ENCODE measurements around the gene SKAP2.

The SKAP2 gene

DNA sequence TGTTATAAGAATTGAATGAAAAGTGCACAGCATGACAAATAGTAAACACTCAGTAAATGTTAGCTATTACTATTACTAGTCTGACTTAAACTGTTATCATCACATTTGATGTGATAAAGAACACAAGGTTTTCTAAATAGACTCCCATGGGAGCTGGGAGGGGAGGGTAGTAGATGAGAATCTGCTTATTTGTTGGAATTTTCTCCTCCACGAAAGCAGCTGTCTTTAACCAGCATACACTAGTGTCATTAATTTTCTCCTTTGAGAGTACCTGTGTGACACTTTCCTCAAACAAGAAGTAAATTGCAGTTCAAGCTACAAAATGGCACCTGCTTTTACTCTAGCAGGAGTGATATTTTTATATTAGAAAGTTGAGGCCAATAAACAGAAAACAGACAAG, 200.1 kb downstream of the SKAP2 start:
- DNase-seq (ENCODE audit: low read depth) = no peak

DNA sequence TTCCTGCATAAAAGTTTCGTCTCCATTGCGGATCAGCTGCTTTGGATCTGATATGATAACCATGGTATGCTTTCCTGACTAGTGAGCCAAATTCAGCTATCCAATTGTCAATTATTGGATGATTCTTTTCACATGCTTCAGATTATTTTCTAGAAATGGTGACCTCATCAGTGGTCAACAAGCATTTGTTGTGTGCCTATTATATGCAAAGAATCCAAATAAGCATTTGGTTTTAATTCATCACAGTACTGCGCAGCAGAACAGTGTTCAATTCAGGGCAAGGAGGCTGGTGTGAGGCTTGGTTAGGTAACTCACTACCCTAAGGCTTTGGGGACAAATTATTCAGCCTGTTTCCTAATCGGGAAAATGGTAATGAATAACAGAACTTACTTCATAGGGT, 200.5 kb downstream of the SKAP2 start:
- DNase-seq (ENCODE audit: low read depth) = no peak

GRCh38 chr7:26662646-26663045, 201.7 kb downstream of the SKAP2 start:
- DNase-seq (ENCODE audit: low read depth) = no peak

GRCh38 chr7:26659121-26659520, 205.3 kb downstream of the SKAP2 start:
- DNase-seq (ENCODE audit: low read depth) = no peak

- no peak for DNase-seq (ENCODE audit: low read depth)
Observed at GRCh38 chr7:26658389-26659084, 205.9 kb downstream of the SKAP2 start.

DNA sequence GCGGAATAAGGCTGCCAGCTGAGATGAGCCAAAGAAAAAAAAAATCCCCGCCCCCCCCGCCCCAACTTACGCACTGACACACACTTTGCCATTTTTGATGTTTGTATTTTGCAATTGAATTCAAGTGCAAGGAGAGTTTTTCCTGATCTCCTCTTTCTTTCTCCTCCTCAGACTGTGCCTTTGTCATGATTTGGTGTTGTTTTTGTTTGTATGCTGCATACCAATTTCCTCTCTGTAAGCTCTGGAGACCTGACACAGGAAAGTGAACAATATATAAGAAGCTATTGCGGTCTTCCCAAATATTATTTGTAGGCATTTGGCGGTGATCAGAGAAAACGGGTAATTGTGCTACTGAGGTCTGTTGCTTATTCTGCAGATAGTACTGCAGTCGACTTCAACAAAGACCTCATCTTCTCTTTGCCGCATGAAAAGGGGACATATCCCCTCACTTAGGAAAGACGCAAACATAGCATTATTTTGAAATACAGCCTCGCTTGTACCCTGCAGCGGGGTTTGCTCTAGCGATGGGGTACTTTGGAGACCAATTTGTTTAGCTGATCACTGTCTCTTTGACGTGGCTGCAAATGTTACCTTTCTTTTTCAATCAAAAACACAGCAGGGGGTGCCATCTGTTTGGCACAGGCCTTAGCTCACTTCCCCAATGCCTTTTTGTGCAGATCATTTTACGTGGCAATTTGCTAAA, 206.6 kb downstream of the SKAP2 start:
- no peak for DNase-seq (ENCODE audit: low read depth)

GRCh38 chr7:26657206-26657641, 207.2 kb downstream of the SKAP2 start:
- no peak for DNase-seq (ENCODE audit: low read depth)

GRCh38 chr7:26656735-26657134, 207.7 kb downstream of the SKAP2 start:
- no peak for DNase-seq (ENCODE audit: low read depth)

DNA sequence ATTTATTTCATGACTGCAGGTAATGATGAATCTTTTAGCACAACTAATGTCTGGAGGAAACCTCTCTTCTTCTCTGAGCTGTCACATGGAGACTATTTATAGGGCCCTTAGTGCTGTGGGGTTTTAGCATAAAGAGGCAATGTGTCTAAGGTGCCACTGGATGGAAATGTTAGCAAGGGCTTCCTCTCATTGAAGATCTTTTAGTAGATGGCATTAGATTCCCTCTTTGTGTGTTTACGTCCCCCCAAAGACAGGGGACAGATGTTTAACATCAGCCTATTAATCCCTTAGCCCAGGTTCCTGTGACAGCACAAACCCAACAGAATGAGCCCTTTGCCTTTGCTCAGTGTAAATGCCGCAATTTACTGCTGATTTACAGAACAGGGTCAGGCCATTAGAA, 208.6 kb downstream of the SKAP2 start:
- no peak for DNase-seq (ENCODE audit: low read depth)

- peak; percentile 5 for DNase-seq (ENCODE audit: low read depth)
Observed at GRCh38 chr7:26653430-26654399, 210.7 kb downstream of the SKAP2 start.

DNA sequence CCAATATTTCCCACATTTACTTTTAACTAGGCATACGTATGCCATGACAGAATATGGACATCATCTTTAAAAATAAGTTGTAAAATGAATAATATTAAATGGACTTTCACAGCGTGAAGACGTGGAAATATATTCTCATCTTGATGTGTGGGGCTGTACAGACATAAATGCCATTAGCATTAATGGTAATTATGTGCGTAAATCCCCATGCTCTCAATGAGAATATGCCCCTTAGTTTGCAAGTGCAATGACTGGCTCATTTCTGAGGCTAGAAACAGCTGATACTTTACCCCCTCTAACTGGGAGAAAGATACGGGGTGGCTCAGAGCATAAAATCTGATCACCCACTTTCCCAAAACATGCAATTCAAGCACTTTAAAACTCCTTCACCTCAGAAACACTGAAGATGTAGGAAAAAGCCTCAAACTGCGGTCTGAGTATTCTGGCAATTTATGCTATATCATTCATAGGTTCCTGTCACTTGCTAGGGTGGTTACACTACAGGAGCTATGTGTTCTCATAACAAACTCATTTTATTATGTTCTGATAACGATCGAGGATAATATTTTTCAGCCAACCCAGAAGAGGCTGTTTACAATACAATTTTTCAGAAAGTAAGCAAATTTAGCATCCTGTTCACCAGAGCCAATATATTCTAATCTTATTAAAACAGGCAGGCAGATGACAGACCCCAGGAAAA, 211.8 kb downstream of the SKAP2 start:
- no peak for DNase-seq (ENCODE audit: low read depth)

GRCh38 chr7:26650103-26650502, 214.3 kb downstream of the SKAP2 start:
- DNase-seq (ENCODE audit: low read depth) = no peak

DNA sequence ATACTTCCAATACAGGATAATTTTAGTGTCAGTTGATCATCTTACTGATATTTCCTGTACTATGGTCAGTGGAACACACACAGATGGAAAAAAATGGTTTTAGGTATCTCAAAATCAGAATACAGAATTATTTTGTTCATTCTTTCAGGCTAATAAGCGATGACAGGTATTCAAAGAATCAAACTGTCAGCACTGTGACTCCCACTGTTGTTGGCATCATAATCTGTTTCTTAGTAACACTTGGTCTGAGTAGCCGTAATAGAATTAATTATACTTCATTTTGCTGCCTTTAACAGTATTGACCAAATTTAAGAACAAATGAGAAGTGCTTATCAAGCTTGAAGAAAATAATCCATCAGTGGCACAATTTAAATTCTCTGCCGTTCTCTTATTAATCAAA, 215.0 kb downstream of the SKAP2 start:
- no peak for DNase-seq (ENCODE audit: low read depth)

DNA sequence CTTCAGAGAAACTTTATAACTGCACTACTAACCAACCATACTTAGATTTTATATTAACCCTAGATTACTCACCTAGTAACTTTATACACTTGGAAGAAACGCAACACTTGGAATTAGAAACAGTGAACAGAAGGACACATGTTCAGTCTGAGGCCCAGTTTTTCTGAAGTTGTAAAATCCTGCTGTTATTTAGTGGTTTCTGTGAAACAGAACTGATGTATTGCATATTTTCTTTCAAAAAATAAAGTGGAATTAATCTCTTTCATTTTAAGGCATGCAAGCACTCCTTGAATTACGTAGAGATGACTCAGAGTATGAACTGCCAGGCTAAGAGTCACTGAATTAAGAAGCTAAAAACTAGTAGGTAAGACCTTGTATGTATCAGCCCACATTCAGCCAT, 215.8 kb downstream of the SKAP2 start:
- peak; percentile 35 for DNase-seq (ENCODE audit: low read depth)

GRCh38 chr7:26646336-26647048, 217.9 kb downstream of the SKAP2 start:
- DNase-seq (ENCODE audit: low read depth) = peak; percentile 7

DNA sequence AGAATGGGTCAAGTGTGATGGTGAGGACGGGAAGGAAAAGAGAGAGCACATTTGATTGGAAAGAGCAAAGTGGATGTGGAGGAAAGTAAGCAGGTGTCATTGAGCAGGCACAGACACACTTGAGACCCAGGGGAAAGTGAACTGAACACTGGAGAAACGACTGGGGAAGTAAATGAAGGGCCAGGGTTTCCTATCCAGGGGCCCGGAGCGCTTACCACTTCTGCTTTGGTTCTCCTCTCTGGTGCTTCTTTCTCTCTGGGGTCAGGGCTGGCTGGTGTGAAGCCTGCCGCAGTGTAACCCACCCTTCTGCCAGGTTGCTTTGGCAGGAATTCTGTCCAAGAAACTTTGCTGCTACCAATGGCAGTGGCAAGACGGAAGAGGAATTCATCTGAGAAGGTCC, 219.3 kb downstream of the SKAP2 start:
- DNase-seq (ENCODE audit: low read depth) = no peak

GRCh38 chr7:26642416-26642815, 222.0 kb downstream of the SKAP2 start:
- no peak for DNase-seq (ENCODE audit: low read depth)

- DNase-seq (ENCODE audit: low read depth) = no peak
Observed at GRCh38 chr7:26639695-26640094, 224.7 kb downstream of the SKAP2 start.

DNA sequence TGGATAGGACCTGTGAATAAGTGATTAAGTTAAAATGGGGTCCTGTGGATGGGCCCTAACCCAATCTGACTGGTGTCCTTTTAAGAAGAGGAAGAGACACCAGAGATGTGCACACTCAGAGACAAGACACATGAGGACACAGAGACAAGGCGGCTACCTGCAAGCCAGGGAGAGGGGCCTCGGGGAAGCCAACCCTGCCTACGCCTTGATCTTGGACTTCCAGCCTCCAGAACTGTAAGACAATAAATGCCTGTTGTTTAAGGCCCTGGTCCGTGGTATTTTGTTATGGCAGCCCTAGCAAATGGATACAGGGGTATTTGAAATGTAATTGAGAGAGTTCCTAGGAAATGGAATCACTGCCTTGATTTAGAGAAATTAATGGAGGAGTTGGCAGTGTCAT, 225.3 kb downstream of the SKAP2 start:
- no peak for DNase-seq (ENCODE audit: low read depth)

GRCh38 chr7:26638140-26638539, 226.2 kb downstream of the SKAP2 start:
- no peak for DNase-seq (ENCODE audit: low read depth)

DNA sequence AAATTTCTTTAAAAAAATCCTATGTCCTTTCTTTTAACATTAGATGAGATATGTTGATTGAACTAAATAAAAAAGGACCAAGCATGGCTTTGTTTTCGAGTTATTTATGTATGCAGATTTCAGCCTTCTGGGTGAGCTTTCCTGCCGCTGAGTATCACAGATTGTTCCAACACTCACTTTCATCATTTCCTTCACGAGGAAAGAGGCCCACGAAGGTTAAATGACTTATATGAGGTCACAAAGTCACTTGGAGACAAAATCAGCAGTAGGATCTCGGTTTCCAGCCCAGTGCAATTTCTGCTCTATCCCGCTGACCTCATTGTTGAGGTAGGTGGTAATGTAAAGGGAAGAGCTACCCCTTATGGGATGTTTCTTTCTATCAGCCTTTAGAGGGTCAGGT, 226.8 kb downstream of the SKAP2 start:
- DNase-seq (ENCODE audit: low read depth) = no peak
